Esophagus muscularis mucosa (tissue), 4 donors: ENCODE data around the gene RAD17. TPM values are rescaled to one million over a fixed set of nuclear protein-coding genes. Genes with fewer than 3 reads are reported as not detected.
"Not testable (repeated sequence)": the region's sequence is repeated elsewhere in the genome, so short reads cannot be mapped to it uniquely, and the experiment has no call there.

Source experiments
- DNase-seq: peaks from one replicate; pipeline ENCODE4 v3.0.0-alpha.2; 2017; ENCODE audit errors: extremely low spot score
- H3K27ac ChIP-seq, 4 donors: fragments of 200-600 bp; sonication (generic); replicated peaks in 1 of 4; 1 replicate in 3 of 4; 2 replicates in 1 of 4; pipeline ENCODE4 v1.5.1; 2016 to 2019; ENCODE audit warnings: mild to moderate bottlenecking in 1 of 4
- H3K27me3 ChIP-seq, 4 donors: fragments of 200-600 bp; sonication (generic); one replicate each; pipeline versions ENCODE4 v1.5.1 to v1.6.0; 2016 to 2019
- H3K36me3 ChIP-seq, 4 donors: fragments of 200-600 bp; sonication (generic); one replicate each; pipeline ENCODE4 v1.5.1; 2016 to 2019
- H3K4me1 ChIP-seq, 4 donors: fragments of 200-600 bp; sonication (generic); one replicate each; pipeline ENCODE4 v1.5.1; 2016 to 2019
- H3K4me3 ChIP-seq, 4 donors: fragments of 200-600 bp; sonication (generic); 1 replicate in 2 of 4; 2 replicates in 2 of 4; pipeline ENCODE4 v1.5.1; 2016 to 2019; ENCODE audit warnings: mild to moderate bottlenecking in 4 of 4, moderate library complexity in 1 of 4
- H3K9me3 ChIP-seq, 4 donors: fragments of 200-600 bp; sonication (generic); 1 replicate in 3 of 4; 2 replicates in 1 of 4; pipeline ENCODE4 v1.5.1; 2016 to 2019
- EP300 ChIP-seq: sonication (generic); formaldehyde crosslinking; IDR thresholded peaks from one replicate; pipeline ENCODE4 v1.6.1; 2017; ENCODE audit warnings: antibody characterized with exemption
- POLR2A ChIP-seq: fragments of 450-650 bp; IDR thresholded peaks from one replicate; pipeline ENCODE4 v1.6.1; 2017; ENCODE audit warnings: antibody characterized with exemption, moderate library complexity, mild to moderate bottlenecking, low read depth
- POLR2AphosphoS5 ChIP-seq, 2 donors: sonication (generic); formaldehyde crosslinking; IDR thresholded peaks; one replicate each; pipeline ENCODE4 v1.6.1; 2017; ENCODE audit warnings: antibody characterized with exemption in 2 of 2
- WGBS: methylation state at CpG from one replicate; pipeline ENCODE4 v1.1.5; 2018; 5-methylcytosine and 5-hydroxymethylcytosine counted together
- intact Hi-C: fragments of 100-400 bp; cut with DNase I; formaldehyde crosslinking; loops from one replicate; pipeline ENCODE4 v1.15.1; 2023
- total RNA-seq, 4 donors: library from RNA; depleted of rRNA; stranded (reverse); fragments of >200 nt; gene quantifications; one replicate each; pipeline versions ENCODE4 v1.1.0 to v1.2.1, GENCODE V29; 2016
- TF ChIP-seq, protein P1 (sequence below), 3 experiments: fragments of 200-600 bp in 2 of 3; fragments of 450-650 bp in 1 of 3; sonication (generic) in 2 of 3; IDR thresholded peaks; one replicate each; pipeline ENCODE4 v1.5.1; 2017 to 2019; ENCODE audit warnings: antibody characterized with exemption in 3 of 3, mild to moderate bottlenecking in 2 of 3, moderate library complexity in 1 of 3

The RAD17 gene
- total RNA-seq, 4 donors from 2014 or later = 14.6 to 22.0 (median 20.0) TPM

DNA sequence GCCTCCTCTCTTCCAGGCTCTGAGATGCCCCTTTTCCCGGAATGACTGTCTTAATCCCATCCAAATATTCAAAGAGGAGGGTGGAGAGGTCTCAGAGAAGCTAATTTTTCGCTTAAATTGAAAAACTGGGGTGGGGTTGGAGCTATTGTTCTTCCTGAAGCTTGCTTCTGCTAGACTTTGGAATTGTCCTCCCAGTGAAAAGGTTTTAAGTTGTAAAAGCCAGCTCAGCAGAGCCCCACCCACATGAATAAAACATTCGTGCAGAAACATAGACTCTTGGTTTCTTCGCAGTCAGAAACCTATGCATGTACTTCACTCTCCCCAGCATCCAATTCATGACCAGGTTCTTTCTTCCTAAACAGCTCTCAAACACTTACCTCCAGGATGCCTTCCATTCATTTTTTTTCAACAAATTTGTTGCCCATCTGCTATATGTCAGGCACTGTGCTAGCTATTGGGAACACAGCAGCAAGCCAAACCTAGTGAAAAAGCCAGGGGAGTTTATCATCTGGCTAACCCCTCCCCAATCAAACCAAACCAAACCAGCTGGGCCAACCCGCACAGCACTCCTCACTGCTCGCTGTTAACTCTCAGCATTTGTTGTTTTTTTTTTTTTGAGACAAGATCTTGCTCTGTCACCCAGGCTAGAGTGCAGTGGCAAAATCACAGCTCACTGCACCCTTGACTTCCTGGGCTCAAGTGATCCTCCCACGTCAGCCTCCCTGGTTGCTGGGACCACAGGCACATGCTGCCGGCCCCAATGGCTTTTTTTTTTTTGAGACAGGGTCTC, 85.0 kb downstream of the RAD17 start:
- Histone ChIP-seq H3K27ac (no peak overlapping the region), H3K36me3 (no peaks in the 10 kb centered on the region), H3K4me3 (no peak overlapping the region), H3K4me1 (no peaks in the 10 kb centered on the region), H3K9me3 (no peaks in the 10 kb centered on the region), H3K27me3 (no peaks in the 10 kb centered on the region)
- 78% methylated on average over 8 of the region's 8 CpGs for WGBS
- no peak for DNase-seq
- no peak for TF ChIP-seq EP300
- TF ChIP-seq, protein P1, sequence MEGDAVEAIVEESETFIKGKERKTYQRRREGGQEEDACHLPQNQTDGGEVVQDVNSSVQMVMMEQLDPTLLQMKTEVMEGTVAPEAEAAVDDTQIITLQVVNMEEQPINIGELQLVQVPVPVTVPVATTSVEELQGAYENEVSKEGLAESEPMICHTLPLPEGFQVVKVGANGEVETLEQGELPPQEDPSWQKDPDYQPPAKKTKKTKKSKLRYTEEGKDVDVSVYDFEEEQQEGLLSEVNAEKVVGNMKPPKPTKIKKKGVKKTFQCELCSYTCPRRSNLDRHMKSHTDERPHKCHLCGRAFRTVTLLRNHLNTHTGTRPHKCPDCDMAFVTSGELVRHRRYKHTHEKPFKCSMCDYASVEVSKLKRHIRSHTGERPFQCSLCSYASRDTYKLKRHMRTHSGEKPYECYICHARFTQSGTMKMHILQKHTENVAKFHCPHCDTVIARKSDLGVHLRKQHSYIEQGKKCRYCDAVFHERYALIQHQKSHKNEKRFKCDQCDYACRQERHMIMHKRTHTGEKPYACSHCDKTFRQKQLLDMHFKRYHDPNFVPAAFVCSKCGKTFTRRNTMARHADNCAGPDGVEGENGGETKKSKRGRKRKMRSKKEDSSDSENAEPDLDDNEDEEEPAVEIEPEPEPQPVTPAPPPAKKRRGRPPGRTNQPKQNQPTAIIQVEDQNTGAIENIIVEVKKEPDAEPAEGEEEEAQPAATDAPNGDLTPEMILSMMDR (IDR thresholded peaks at IDR 0.05) = no peak
- intact Hi-C loops = no loop called here

DNA sequence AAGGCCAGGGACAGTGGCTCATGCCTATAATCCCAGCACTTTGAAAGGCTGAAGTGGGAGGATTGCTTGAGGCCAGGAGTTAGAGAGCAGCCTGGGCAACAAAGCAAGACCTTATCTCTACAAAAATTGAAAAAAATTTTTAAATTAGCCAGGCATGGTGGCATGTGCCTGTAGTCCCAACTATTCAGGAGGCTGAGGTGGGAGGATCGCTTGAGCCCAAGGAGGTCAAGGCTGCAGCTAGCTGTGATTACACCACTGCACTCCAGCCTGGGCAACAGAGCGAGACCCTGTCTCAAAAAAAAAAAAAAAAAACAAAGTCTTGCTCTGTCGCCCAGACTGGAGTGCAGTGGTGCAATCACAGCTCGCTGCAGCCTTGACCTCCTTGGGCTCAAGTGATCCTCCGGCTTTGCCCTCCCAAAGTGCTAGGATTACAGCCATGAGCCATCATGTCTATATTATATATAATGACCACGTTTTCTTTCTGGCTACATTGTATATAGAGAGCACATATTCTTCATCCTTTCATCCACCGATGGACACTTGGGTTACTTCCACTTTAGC, 85.9 kb downstream of the RAD17 start:
- intact Hi-C loops, H3K9me3 ChIP-seq, H3K4me1 ChIP-seq, DNase-seq, H3K36me3 ChIP-seq, H3K4me3 ChIP-seq, H3K27me3 ChIP-seq, H3K27ac ChIP-seq: not testable (repeated sequence)
- 85% methylated on average over 7 of the region's 7 CpGs for WGBS

- Histone ChIP-seq H3K27ac (no peak overlapping the region), H3K27me3 (no peaks in the 10 kb centered on the region), H3K9me3 (no peaks in the 10 kb centered on the region), H3K4me3 (no peak overlapping the region), H3K4me1 (no peaks in the 10 kb centered on the region), H3K36me3 (no peaks in the 10 kb centered on the region)
- WGBS = 92% methylated on average over 1 of the region's 1 CpG
- intact Hi-C loops = no loop called here
- no peak for DNase-seq
- TF ChIP-seq, protein P1 (IDR thresholded peaks at IDR 0.05) = no peak
- no peak for TF ChIP-seq EP300
- no peak for TF ChIP-seq POLR2A
- no peak for TF ChIP-seq POLR2AphosphoS5 (IDR thresholded peaks at IDR 0.05)
Measured at GRCh38 chr5:69462170-69462569, 92.6 kb downstream of the RAD17 start.

Other genes starting within 250 kb of the RAD17 start
- gene CCNB1, start 202.7 kb upstream of the RAD17 start, total RNA-seq = 1 to 10 TPM in 3 of 4 donors, under 1 TPM in 1; 0.83 to 2.8 (median 2.2) TPM
- gene CENPH, start 180.2 kb upstream of the RAD17 start, total RNA-seq = 1 to 10 TPM in 2 of 4 donors, under 1 TPM in 1, not detected in 1; 0.66 to 2.4 (median 2.2) TPM
- 10 to 100 TPM; 16.1 to 27.4 (median 23.5) TPM for gene CDK7, start 134.9 kb upstream of the RAD17 start, total RNA-seq
- gene CCDC125, start 37.0 kb upstream of the RAD17 start, total RNA-seq = 1 to 10 TPM; 2.3 to 4.2 (median 3.1) TPM
- 10 to 100 TPM; 16.1 to 22.0 (median 19.0) TPM for gene AK6, start 298 bp upstream of the RAD17 start, total RNA-seq
- 10 to 100 TPM; 28.6 to 38.4 (median 31.5) TPM for gene TAF9, start 298 bp upstream of the RAD17 start, total RNA-seq
- 1 to 10 TPM in 1 of 4 donors, under 1 TPM in 3; 0.42 to 1.0 (median 0.93) TPM for gene MARVELD2, start 45.3 kb downstream of the RAD17 start, total RNA-seq
- 1 to 10 TPM in 3 of 4 donors, under 1 TPM in 1; 0.83 to 4.2 (median 1.8) TPM for gene OCLN, start 123.0 kb downstream of the RAD17 start, total RNA-seq
- gene GTF2H2C, start 190.4 kb downstream of the RAD17 start, total RNA-seq = 10 to 100 TPM; 13.9 to 22.7 (median 16.3) TPM